ENCODE results near the gene TNN.

GRCh38 chr1:175062858-175063257, 4.8 kb upstream of the TNN start:
- TF ChIP-seq CTCF (IDR thresholded peaks at IDR 0.05) = no peak
- no peak for TF ChIP-seq POLR2A (IDR thresholded peaks at IDR 0.05)
